A549 treated with RU486 at 1 μM for 4 hours (cell line): Measurements from ENCODE around the gene SYT14. TPM values are rescaled to one million over a fixed set of nuclear protein-coding genes. Genes with fewer than 3 reads are reported as not detected.

Experiments
- total RNA-seq: library from RNA; stranded (reverse); fragments of 200-300 nt; extraction: Qiagen RNA extraction; gene quantifications from 5 replicates; pipeline ENCODE4 v1.2.3, GENCODE V29; 2022; ENCODE audit warnings: low read depth

The SYT14 gene
- 0.03 to 0.10 TPM (median 0.10 TPM) in 3 of 5 replicates, not detected in the others for total RNA-seq

DNA sequence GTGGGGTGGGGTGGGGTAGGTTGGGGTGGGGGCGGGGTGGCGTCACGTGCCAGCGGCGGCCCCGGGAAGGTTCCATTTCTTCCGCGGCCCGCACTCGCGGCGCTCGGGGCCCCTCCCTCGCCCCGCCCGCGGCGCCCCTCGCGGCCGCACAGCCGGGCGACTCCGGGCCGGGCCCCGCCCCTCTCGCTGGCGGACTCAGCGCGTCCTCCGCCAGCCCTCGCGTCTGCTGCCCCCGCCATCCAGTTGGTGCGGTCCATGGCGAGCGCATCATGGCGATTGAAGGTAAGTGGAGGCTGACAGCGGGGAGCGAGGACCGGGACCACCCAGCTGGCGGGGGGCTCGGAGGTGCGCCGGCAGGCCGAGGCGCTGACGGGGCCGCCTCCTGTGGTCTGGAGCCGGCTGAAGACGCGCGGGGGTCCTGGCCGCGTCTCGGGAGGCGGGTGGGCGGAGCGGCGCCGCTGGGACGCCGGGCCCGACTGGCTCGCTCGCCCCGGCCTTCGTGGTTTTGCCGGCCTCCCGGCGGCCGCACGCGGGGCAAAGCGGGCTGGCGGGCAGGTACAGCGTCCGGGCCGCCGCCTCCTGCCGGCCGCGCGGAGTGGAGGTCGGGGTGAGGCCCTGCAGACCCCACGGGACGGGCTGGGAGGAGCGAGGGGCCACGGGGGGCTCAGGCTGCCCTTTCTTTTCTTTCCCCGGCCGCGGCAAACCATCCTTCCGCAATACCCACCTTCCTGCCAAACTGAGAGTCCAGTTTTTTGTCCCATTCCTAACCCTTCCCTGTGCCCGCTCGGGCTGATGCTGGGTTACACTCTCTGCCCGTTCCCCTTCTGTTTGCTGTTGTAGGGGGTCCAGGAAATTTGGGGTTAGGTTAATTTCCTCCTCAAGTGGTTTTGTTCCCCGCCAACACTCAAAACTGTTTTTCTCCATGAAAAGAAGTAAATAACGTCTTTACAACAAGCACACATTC lies at the start of gene SYT14:
Gene SYT14, plus strand, starts transcription at position 222 of the 964 bp plus-strand sequence. Its CDS starts 48 bp downstream, at position 270.

Other genes with a start within 250 kb of the SYT14 start
- not detected in 5 replicates for gene HSD11B1, start 233.4 kb upstream of the SYT14 start, total RNA-seq
- gene TRAF3IP3, start 182.2 kb upstream of the SYT14 start, total RNA-seq, result not detected in 5 replicates
- 1.2 to 1.7 TPM (median 1.5 TPM) in 5 replicates for gene C1orf74, start 153.7 kb upstream of the SYT14 start, total RNA-seq
- gene IRF6, start 132.1 kb upstream of the SYT14 start, total RNA-seq, result 0.08 to 0.18 TPM (median 0.10 TPM) in 5 replicates
- gene UTP25, start 110.2 kb upstream of the SYT14 start, total RNA-seq, result 9.6 to 12.5 TPM (median 11.6 TPM) in 5 replicates